ENCODE measurements around the gene MIA2. TPM values are rescaled to one million over a fixed set of nuclear protein-coding genes. Genes with fewer than 3 reads are reported as not detected.
"Not testable (repeated sequence)": the region's sequence is repeated elsewhere in the genome, so short reads cannot be mapped to it uniquely, and the experiment has no call there.

Gene MIA2
- total RNA-seq, 2 experiments from 2014 or later: 23.2 to 24.4 TPM

GRCh38 chr14:39266871-39267607 is 33.3 kb downstream of the MIA2 start:
- peak; percentile 88 for ATAC-seq (ENCODE audit: low read depth)
- peaks cover 4% of the 10 kb centered on the region for H3K9me3 Mint-ChIP-seq
- peak overlapping the region; percentile 95 for H3K27ac Mint-ChIP-seq
- peak; percentile 86 for DNase-seq
- H3K27me3 Mint-ChIP-seq: no peaks in the 10 kb centered on the region
- H3K4me3 Mint-ChIP-seq: peak overlapping the region; percentile 78
- peaks cover 28% of the 10 kb centered on the region for H3K36me3 Mint-ChIP-seq
- peaks cover 36% of the 10 kb centered on the region for H3K4me1 Mint-ChIP-seq
- POLR2A ChIA-PET: interaction anchor here (0.6 to 3.4 kb wide), 11 partner anchors 13 to 165 kb away, joined by 3 to 35 read pairs (median 6); partner anchors contain the start of genes FBXO33, PNN, SEC23A and TRAPPC6B

GRCh38 chr14:39267608-39268005 is 33.9 kb downstream of the MIA2 start:
- POLR2A ChIA-PET: interaction anchor here (0.6 to 3.4 kb wide), 7 partner anchors 32 to 165 kb away, joined by 5 to 35 read pairs (median 15); partner anchors contain the start of genes FBXO33, PNN, SEC23A and TRAPPC6B
- peak overlapping the region; percentile 78 for H3K4me3 Mint-ChIP-seq
- H3K4me1 Mint-ChIP-seq: peaks cover 36% of the 10 kb centered on the region
- H3K36me3 Mint-ChIP-seq: peaks cover 25% of the 10 kb centered on the region
- H3K9me3 Mint-ChIP-seq: peaks cover 2% of the 10 kb centered on the region
- ATAC-seq (ENCODE audit: low read depth) (peak; percentile 4), DNase-seq (no peak)
- H3K27me3 Mint-ChIP-seq: no peaks in the 10 kb centered on the region
- H3K27ac Mint-ChIP-seq: peak overlapping the region; percentile 95

- H3K27me3 Mint-ChIP-seq: no peaks in the 10 kb centered on the region
- DNase-seq: no peak
- ATAC-seq (ENCODE audit: low read depth): no peak
- peaks cover 31% of the 10 kb centered on the region for H3K36me3 Mint-ChIP-seq
- POLR2A ChIA-PET: interaction anchor here (2.2 to 3.4 kb wide), 4 partner anchors 39 to 165 kb away, joined by 15 to 35 read pairs (median 26); partner anchors contain the start of genes FBXO33, SEC23A and TRAPPC6B
- peaks cover 3% of the 10 kb centered on the region for H3K9me3 Mint-ChIP-seq
- H3K4me1 Mint-ChIP-seq: peaks cover 36% of the 10 kb centered on the region
- peak overlapping the region; percentile 95 for H3K27ac Mint-ChIP-seq
- peak overlapping the region; percentile 78 for H3K4me3 Mint-ChIP-seq
These were observed 34.7 kb downstream of the MIA2 start for GRCh38 chr14:39268393-39268792.

GRCh38 chr14:39272918-39273317 is 39.2 kb downstream of the MIA2 start:
- no peak overlapping the region for H3K27ac Mint-ChIP-seq

GRCh38 chr14:39275395-39275794 is 41.7 kb downstream of the MIA2 start:
- H3K4me3 Mint-ChIP-seq: no peak overlapping the region
- peaks cover 4% of the 10 kb centered on the region for H3K9me3 Mint-ChIP-seq
- POLR2A ChIA-PET: no interaction called here
- ATAC-seq (ENCODE audit: low read depth): no peak
- H3K27me3 Mint-ChIP-seq: no peaks in the 10 kb centered on the region
- H3K4me1 Mint-ChIP-seq: peaks cover 9% of the 10 kb centered on the region
- H3K36me3 Mint-ChIP-seq: peaks cover 43% of the 10 kb centered on the region
- no peak overlapping the region for H3K27ac Mint-ChIP-seq
- DNase-seq: no peak

More at GRCh38 chr14:39272918-39273317, 39.2 kb downstream of the MIA2 start:
- Mint-ChIP-seq H3K4me3 (no peak overlapping the region), H3K9me3 (peaks cover 4% of the 10 kb centered on the region), H3K27me3 (no peaks in the 10 kb centered on the region), H3K36me3 (peaks cover 32% of the 10 kb centered on the region), H3K4me1 (peaks cover 25% of the 10 kb centered on the region)
- POLR2A ChIA-PET: no interaction called here
- no peak for ATAC-seq (ENCODE audit: low read depth)
- DNase-seq: no peak

- H3K36me3 Mint-ChIP-seq: peaks cover 41% of the 10 kb centered on the region
- H3K4me3 Mint-ChIP-seq: no peak overlapping the region
- DNase-seq (no peak), ATAC-seq (ENCODE audit: low read depth) (no peak)
- H3K27ac Mint-ChIP-seq: no peak overlapping the region
- POLR2A ChIA-PET: no interaction called here
- H3K27me3 Mint-ChIP-seq: no peaks in the 10 kb centered on the region
- H3K9me3 Mint-ChIP-seq: peaks cover 4% of the 10 kb centered on the region
- H3K4me1 Mint-ChIP-seq: peaks cover 4% of the 10 kb centered on the region
These were observed 42.3 kb downstream of the MIA2 start for GRCh38 chr14:39276005-39276404.

- H3K9me3 Mint-ChIP-seq: peaks cover 4% of the 10 kb centered on the region
- H3K4me1 Mint-ChIP-seq: peaks cover 4% of the 10 kb centered on the region
- H3K36me3 Mint-ChIP-seq: peaks cover 41% of the 10 kb centered on the region
- POLR2A ChIA-PET: no interaction called here
- H3K27ac Mint-ChIP-seq: no peak overlapping the region
- no peaks in the 10 kb centered on the region for H3K27me3 Mint-ChIP-seq
- ATAC-seq (ENCODE audit: low read depth) (no peak), DNase-seq (no peak)
- no peak overlapping the region for H3K4me3 Mint-ChIP-seq
These were observed 42.9 kb downstream of the MIA2 start for GRCh38 chr14:39276579-39277114.

GRCh38 chr14:39279515-39279914 is 45.8 kb downstream of the MIA2 start:
- Mint-ChIP-seq H3K4me3 (no peak overlapping the region), H3K4me1 (peaks cover 4% of the 10 kb centered on the region), H3K36me3 (peaks cover 45% of the 10 kb centered on the region), H3K9me3 (no peaks in the 10 kb centered on the region), H3K27ac (no peak overlapping the region), H3K27me3 (no peaks in the 10 kb centered on the region)
- ATAC-seq (ENCODE audit: low read depth): no peak
- no peak for DNase-seq
- POLR2A ChIA-PET: no interaction called here

GRCh38 chr14:39280678-39281077 is 47.0 kb downstream of the MIA2 start:
- not testable (repeated sequence) for H3K4me1 Mint-ChIP-seq
- H3K36me3 Mint-ChIP-seq: peaks cover 46% of the 10 kb centered on the region

GRCh38 chr14:39289523-39289922 is 55.8 kb downstream of the MIA2 start:
- Mint-ChIP-seq H3K4me3 (no peak overlapping the region), H3K9me3 (peaks cover 1% of the 10 kb centered on the region), H3K4me1 (peaks cover 2% of the 10 kb centered on the region), H3K27ac (no peak overlapping the region), H3K36me3 (peaks cover 45% of the 10 kb centered on the region), H3K27me3 (no peaks in the 10 kb centered on the region)
- DNase-seq (no peak), ATAC-seq (ENCODE audit: low read depth) (no peak)
- POLR2A ChIA-PET: no interaction called here

More at GRCh38 chr14:39280678-39281077, 47.0 kb downstream of the MIA2 start:
- POLR2A ChIA-PET; H3K27ac Mint-ChIP-seq; H3K27me3 Mint-ChIP-seq; DNase-seq; H3K9me3 Mint-ChIP-seq; ATAC-seq (ENCODE audit: low read depth); H3K4me3 Mint-ChIP-seq: not testable (repeated sequence)

GRCh38 chr14:39291701-39292100 is 58.0 kb downstream of the MIA2 start:
- Mint-ChIP-seq H3K4me1 (peaks cover 2% of the 10 kb centered on the region), H3K27me3 (no peaks in the 10 kb centered on the region), H3K4me3 (no peak overlapping the region), H3K27ac (no peak overlapping the region), H3K36me3 (peaks cover 45% of the 10 kb centered on the region), H3K9me3 (no peaks in the 10 kb centered on the region)
- POLR2A ChIA-PET: no interaction called here
- DNase-seq: no peak
- ATAC-seq (ENCODE audit: low read depth): no peak

- Mint-ChIP-seq H3K27ac (no peak overlapping the region), H3K4me3 (no peak overlapping the region), H3K4me1 (peaks cover 2% of the 10 kb centered on the region), H3K27me3 (no peaks in the 10 kb centered on the region), H3K9me3 (no peaks in the 10 kb centered on the region), H3K36me3 (peaks cover 46% of the 10 kb centered on the region)
- POLR2A ChIA-PET: interaction anchor here (1.0 kb wide), 1 partner anchor 14 kb away, joined by 3 read pairs; no protein-coding TSS in a partner anchor
- ATAC-seq (ENCODE audit: low read depth) (no peak), DNase-seq (no peak)
These were observed 59.9 kb downstream of the MIA2 start for GRCh38 chr14:39293629-39294028.

GRCh38 chr14:39300389-39300788 is 66.7 kb downstream of the MIA2 start:
- H3K27me3 Mint-ChIP-seq; H3K9me3 Mint-ChIP-seq; DNase-seq; ATAC-seq (ENCODE audit: low read depth); POLR2A ChIA-PET; H3K4me3 Mint-ChIP-seq; H3K27ac Mint-ChIP-seq; H3K4me1 Mint-ChIP-seq: not testable (repeated sequence)
- peaks cover 41% of the 10 kb centered on the region for H3K36me3 Mint-ChIP-seq
